Gastrocnemius medialis (tissue), 4 donors: Measurements from ENCODE around the gene PCDHA7.

Source experiments
- POLR2A ChIP-seq, 2 donors: fragments of 450-650 bp; IDR thresholded peaks; one replicate each; pipeline ENCODE4 v1.6.1; 2017; ENCODE audit warnings: antibody characterized with exemption in 2 of 2, mild to moderate bottlenecking in 2 of 2, moderate library complexity in 2 of 2
- TF ChIP-seq, protein P1 (sequence below), 5 experiments: fragments of 450-650 bp in 3 of 5; fragments of 200-600 bp in 2 of 5; sonication (generic) in 2 of 5; IDR thresholded peaks in 4 of 5; conservative IDR thresholded peaks in 1 of 5; 1 replicate in 4 of 5; 2 replicates in 1 of 5; pipeline ENCODE4 v1.5.1; 2016 to 2019; ENCODE audit warnings: antibody characterized with exemption in 5 of 5, mild to moderate bottlenecking in 3 of 5, moderate library complexity in 3 of 5

DNA sequence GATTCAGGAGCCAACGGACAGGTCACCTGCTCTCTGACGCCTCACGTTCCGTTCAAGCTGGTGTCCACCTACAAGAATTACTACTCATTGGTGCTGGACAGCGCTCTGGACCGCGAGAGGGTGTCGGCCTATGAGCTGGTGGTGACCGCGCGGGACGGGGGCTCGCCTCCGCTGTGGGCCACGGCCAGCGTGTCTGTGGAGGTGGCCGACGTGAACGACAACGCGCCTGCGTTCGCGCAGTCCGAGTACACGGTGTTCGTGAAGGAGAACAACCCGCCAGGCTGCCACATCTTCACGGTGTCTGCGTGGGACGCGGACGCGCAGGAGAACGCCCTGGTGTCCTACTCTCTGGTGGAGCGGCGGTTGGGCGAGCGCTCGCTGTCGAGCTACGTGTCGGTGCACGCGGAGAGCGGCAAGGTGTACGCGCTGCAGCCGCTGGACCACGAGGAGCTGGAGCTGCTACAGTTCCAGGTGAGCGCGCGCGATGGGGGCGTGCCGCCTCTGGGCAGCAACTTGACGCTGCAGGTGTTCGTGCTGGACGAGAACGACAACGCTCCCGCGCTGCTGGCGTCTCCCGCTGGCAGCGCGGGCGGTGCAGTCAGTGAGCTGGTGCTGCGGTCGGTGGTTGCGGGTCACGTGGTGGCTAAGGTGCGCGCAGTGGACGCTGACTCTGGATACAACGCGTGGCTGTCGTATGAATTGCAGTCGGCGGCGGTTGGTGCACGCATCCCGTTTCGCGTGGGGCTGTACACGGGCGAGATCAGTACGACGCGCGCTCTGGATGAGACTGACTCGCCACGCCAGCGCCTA is 23.3 kb downstream of the PCDHA7 start:
- TF ChIP-seq, protein P1, sequence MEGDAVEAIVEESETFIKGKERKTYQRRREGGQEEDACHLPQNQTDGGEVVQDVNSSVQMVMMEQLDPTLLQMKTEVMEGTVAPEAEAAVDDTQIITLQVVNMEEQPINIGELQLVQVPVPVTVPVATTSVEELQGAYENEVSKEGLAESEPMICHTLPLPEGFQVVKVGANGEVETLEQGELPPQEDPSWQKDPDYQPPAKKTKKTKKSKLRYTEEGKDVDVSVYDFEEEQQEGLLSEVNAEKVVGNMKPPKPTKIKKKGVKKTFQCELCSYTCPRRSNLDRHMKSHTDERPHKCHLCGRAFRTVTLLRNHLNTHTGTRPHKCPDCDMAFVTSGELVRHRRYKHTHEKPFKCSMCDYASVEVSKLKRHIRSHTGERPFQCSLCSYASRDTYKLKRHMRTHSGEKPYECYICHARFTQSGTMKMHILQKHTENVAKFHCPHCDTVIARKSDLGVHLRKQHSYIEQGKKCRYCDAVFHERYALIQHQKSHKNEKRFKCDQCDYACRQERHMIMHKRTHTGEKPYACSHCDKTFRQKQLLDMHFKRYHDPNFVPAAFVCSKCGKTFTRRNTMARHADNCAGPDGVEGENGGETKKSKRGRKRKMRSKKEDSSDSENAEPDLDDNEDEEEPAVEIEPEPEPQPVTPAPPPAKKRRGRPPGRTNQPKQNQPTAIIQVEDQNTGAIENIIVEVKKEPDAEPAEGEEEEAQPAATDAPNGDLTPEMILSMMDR (IDR thresholded peaks at IDR 0.05 in 4 of 5, conservative IDR thresholded peaks at IDR 0.05 in 1 of 5): no peak
- TF ChIP-seq POLR2A (IDR thresholded peaks at IDR 0.05): no peak
